NT2/D1 (cell line): ENCODE measurements around the gene PTGIS.

Experiments used
- SUZ12 ChIP-seq: IDR thresholded peaks from 2 replicates; pipeline ENCODE4 v1.6.1; 2011; ENCODE audit not compliant: insufficient read length, insufficient read depth; ENCODE audit errors: extremely low read depth
- YY1 ChIP-seq: IDR thresholded peaks from 2 replicates; pipeline ENCODE4 v1.6.1; 2011; ENCODE audit not compliant: insufficient read length, insufficient read depth
- ZNF274 ChIP-seq: IDR thresholded peaks from 2 replicates; pipeline ENCODE4 v1.6.1; 2011; ENCODE audit warnings: mild to moderate bottlenecking, low read depth, low read length

GRCh38 chr20:49510562-49511122 lies 57.3 kb downstream of the PTGIS start:
- no peak for TF ChIP-seq YY1
- TF ChIP-seq SUZ12: no peak
- TF ChIP-seq ZNF274: no peak
